ENCODE results near the gene FA2H. TPM values are rescaled to one million over a fixed set of nuclear protein-coding genes. Genes with fewer than 3 reads are reported as not detected.

The FA2H gene
- total and polyA plus RNA-seq, 2 of the 13 experiments (the other 11 are each of a cell fraction or from before 2014, with no cell fraction given), result 0.20 TPM; not detected in 1

GRCh38 chr16:74813109-74813641 lies 38.6 kb upstream of the FA2H start (continued):
- TF ChIP-seq FOXP4 (CRISPR knock-in tag; IDR thresholded peaks at IDR 0.05), result 0 out of 2 replicates have a peak, but pooled peaks have one; percentile 29
- peak; percentile 68; the same call in 1 of the 2 replicates for TF ChIP-seq ZZZ3 (CRISPR knock-in tag; IDR thresholded peaks at IDR 0.05; ENCODE audit: borderline replicate concordance)
- peak; percentile 71; the same call in 1 of the 2 replicates for TF ChIP-seq KMT2A (CRISPR knock-in tag; IDR thresholded peaks at IDR 0.05)
- no peak for TF ChIP-seq NFIB (CRISPR knock-in tag; IDR thresholded peaks at IDR 0.05; ENCODE audit: borderline replicate concordance)
- no peak for TF ChIP-seq ZBTB46 (CRISPR knock-in tag; IDR thresholded peaks at IDR 0.05; ENCODE audit: borderline replicate concordance)
- TF ChIP-seq, protein P1, sequence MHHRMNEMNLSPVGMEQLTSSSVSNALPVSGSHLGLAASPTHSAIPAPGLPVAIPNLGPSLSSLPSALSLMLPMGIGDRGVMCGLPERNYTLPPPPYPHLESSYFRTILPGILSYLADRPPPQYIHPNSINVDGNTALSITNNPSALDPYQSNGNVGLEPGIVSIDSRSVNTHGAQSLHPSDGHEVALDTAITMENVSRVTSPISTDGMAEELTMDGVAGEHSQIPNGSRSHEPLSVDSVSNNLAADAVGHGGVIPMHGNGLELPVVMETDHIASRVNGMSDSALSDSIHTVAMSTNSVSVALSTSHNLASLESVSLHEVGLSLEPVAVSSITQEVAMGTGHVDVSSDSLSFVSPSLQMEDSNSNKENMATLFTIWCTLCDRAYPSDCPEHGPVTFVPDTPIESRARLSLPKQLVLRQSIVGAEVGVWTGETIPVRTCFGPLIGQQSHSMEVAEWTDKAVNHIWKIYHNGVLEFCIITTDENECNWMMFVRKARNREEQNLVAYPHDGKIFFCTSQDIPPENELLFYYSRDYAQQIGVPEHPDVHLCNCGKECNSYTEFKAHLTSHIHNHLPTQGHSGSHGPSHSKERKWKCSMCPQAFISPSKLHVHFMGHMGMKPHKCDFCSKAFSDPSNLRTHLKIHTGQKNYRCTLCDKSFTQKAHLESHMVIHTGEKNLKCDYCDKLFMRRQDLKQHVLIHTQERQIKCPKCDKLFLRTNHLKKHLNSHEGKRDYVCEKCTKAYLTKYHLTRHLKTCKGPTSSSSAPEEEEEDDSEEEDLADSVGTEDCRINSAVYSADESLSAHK (CRISPR knock-in tag; IDR thresholded peaks at IDR 0.05; ENCODE audit: borderline replicate concordance), result no peak
- no peak for TF ChIP-seq MBD4 (IDR thresholded peaks at IDR 0.05; ENCODE audit: borderline replicate concordance, low read length)
- TF ChIP-seq FLYWCH1 (CRISPR knock-in tag; IDR thresholded peaks at IDR 0.05), result no peak
- TF ChIP-seq, protein P2, sequence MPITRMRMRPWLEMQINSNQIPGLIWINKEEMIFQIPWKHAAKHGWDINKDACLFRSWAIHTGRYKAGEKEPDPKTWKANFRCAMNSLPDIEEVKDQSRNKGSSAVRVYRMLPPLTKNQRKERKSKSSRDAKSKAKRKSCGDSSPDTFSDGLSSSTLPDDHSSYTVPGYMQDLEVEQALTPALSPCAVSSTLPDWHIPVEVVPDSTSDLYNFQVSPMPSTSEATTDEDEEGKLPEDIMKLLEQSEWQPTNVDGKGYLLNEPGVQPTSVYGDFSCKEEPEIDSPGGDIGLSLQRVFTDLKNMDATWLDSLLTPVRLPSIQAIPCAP (CRISPR knock-in tag; IDR thresholded peaks at IDR 0.05; ENCODE audit: low read depth), result no peak
- TF ChIP-seq, protein P3, sequence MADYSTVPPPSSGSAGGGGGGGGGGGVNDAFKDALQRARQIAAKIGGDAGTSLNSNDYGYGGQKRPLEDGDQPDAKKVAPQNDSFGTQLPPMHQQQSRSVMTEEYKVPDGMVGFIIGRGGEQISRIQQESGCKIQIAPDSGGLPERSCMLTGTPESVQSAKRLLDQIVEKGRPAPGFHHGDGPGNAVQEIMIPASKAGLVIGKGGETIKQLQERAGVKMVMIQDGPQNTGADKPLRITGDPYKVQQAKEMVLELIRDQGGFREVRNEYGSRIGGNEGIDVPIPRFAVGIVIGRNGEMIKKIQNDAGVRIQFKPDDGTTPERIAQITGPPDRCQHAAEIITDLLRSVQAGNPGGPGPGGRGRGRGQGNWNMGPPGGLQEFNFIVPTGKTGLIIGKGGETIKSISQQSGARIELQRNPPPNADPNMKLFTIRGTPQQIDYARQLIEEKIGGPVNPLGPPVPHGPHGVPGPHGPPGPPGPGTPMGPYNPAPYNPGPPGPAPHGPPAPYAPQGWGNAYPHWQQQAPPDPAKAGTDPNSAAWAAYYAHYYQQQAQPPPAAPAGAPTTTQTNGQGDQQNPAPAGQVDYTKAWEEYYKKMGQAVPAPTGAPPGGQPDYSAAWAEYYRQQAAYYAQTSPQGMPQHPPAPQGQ (CRISPR knock-in tag; IDR thresholded peaks at IDR 0.05; ENCODE audit: borderline replicate concordance), result no peak
- no peak for TF ChIP-seq NFRKB (IDR thresholded peaks at IDR 0.05)
- TF ChIP-seq KLF12 (CRISPR knock-in tag; IDR thresholded peaks at IDR 0.05; ENCODE audit: borderline replicate concordance), result no peak
- TF ChIP-seq ATF3 (CRISPR knock-in tag; IDR thresholded peaks at IDR 0.05), result peak; percentile 57; the same call in 1 of the 2 replicates
- TF ChIP-seq, protein P4, sequence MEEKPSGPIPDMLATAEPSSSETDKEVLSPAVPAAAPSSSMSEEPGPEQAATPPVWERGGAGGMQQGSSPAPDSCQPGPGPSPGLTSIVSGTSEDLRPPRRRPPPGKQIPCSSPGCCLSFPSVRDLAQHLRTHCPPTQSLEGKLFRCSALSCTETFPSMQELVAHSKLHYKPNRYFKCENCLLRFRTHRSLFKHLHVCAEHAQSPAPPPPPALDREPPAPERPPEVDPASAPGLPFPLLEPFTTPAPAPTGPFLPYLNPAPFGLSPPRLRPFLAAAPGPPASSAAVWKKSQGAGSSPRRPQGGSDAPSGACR (CRISPR knock-in tag; IDR thresholded peaks at IDR 0.05), result 0 out of 2 replicates have a peak, but pooled peaks have one; percentile 52
- no peak for TF ChIP-seq LBX2 (CRISPR knock-in tag; IDR thresholded peaks at IDR 0.05; ENCODE audit: borderline replicate concordance)
- TF ChIP-seq RXRB (CRISPR knock-in tag; IDR thresholded peaks at IDR 0.05; ENCODE audit: borderline replicate concordance), result peak; percentile 62; the same call in 1 of the 2 replicates
- peak; percentile 19; the same call in 1 of the 2 replicates for TF ChIP-seq SAFB2 (CRISPR knock-in tag; IDR thresholded peaks at IDR 0.05; ENCODE audit: borderline replicate concordance, low read depth)
- TF ChIP-seq FOSL1 (CRISPR knock-in tag; IDR thresholded peaks at IDR 0.05; ENCODE audit: borderline replicate concordance), result no peak
